ENCODE data around the gene AQP6.

The AQP6 gene

GRCh38 chr12:50016501-50017475, 44.0 kb downstream of the AQP6 start:
- no peak overlapping the region for H3K27ac ChIP-seq
- H3K4me1 ChIP-seq (ENCODE audit: low read depth, poor library complexity, severe bottlenecking) = peaks cover 52% of the 10 kb centered on the region
- no peaks in the 10 kb centered on the region for H3K27me3 ChIP-seq (ENCODE audit: insufficient read depth, low read depth)
- H3K9ac ChIP-seq = no peak overlapping the region
- H4K20me1 ChIP-seq (ENCODE audit: insufficient read depth) = peaks cover 9% of the 10 kb centered on the region
- TF ChIP-seq, protein P1, sequence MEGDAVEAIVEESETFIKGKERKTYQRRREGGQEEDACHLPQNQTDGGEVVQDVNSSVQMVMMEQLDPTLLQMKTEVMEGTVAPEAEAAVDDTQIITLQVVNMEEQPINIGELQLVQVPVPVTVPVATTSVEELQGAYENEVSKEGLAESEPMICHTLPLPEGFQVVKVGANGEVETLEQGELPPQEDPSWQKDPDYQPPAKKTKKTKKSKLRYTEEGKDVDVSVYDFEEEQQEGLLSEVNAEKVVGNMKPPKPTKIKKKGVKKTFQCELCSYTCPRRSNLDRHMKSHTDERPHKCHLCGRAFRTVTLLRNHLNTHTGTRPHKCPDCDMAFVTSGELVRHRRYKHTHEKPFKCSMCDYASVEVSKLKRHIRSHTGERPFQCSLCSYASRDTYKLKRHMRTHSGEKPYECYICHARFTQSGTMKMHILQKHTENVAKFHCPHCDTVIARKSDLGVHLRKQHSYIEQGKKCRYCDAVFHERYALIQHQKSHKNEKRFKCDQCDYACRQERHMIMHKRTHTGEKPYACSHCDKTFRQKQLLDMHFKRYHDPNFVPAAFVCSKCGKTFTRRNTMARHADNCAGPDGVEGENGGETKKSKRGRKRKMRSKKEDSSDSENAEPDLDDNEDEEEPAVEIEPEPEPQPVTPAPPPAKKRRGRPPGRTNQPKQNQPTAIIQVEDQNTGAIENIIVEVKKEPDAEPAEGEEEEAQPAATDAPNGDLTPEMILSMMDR (conservative IDR thresholded peaks at IDR 0.05; ENCODE audit: low read depth, low read length) = no peak
- no peak overlapping the region for H3K4me3 ChIP-seq (IDR thresholded peaks at IDR 0.05; ENCODE audit: insufficient read depth, low read depth, low read length)
- H2AFZ ChIP-seq (ENCODE audit: low read depth) = no peak overlapping the region
- peaks cover 89% of the 10 kb centered on the region for H3K79me2 ChIP-seq (ENCODE audit: insufficient read depth, low read depth)
- no peak overlapping the region for H3K4me2 ChIP-seq
- peaks cover 16% of the 10 kb centered on the region; the same call in 1 of the 2 replicates for H3K36me3 ChIP-seq (ENCODE audit: insufficient read depth)

GRCh38 chr12:50017641-50018040, 44.9 kb downstream of the AQP6 start:
- H3K4me2 ChIP-seq = no peak overlapping the region
- no peak overlapping the region for H3K4me3 ChIP-seq (IDR thresholded peaks at IDR 0.05; ENCODE audit: insufficient read depth, low read depth, low read length)
- H3K4me1 ChIP-seq (ENCODE audit: low read depth, poor library complexity, severe bottlenecking) = peaks cover 56% of the 10 kb centered on the region
- no peaks in the 10 kb centered on the region for H3K27me3 ChIP-seq (ENCODE audit: insufficient read depth, low read depth)
- H3K9ac ChIP-seq = no peak overlapping the region
- no peak overlapping the region for H3K27ac ChIP-seq
- H3K36me3 ChIP-seq (ENCODE audit: insufficient read depth) = peaks cover 16% of the 10 kb centered on the region; the same call in 1 of the 2 replicates
- TF ChIP-seq, protein P1 (conservative IDR thresholded peaks at IDR 0.05; ENCODE audit: low read depth, low read length) = no peak
- H4K20me1 ChIP-seq (ENCODE audit: insufficient read depth) = peaks cover 9% of the 10 kb centered on the region
- H2AFZ ChIP-seq (ENCODE audit: low read depth) = no peak overlapping the region
- peaks cover 94% of the 10 kb centered on the region for H3K79me2 ChIP-seq (ENCODE audit: insufficient read depth, low read depth)

- no peak overlapping the region for H3K9ac ChIP-seq
- no peak overlapping the region for H3K4me2 ChIP-seq
- no peak overlapping the region for H3K4me3 ChIP-seq (IDR thresholded peaks at IDR 0.05; ENCODE audit: insufficient read depth, low read depth, low read length)
- no peak overlapping the region for H2AFZ ChIP-seq (ENCODE audit: low read depth)
- H3K36me3 ChIP-seq (ENCODE audit: insufficient read depth) = peaks cover 18% of the 10 kb centered on the region; the same call in 1 of the 2 replicates
- H3K4me1 ChIP-seq (ENCODE audit: low read depth, poor library complexity, severe bottlenecking) = peaks cover 59% of the 10 kb centered on the region
- H3K79me2 ChIP-seq (ENCODE audit: insufficient read depth, low read depth) = peaks cover 95% of the 10 kb centered on the region
- H3K27me3 ChIP-seq (ENCODE audit: insufficient read depth, low read depth) = no peaks in the 10 kb centered on the region
- peaks cover 9% of the 10 kb centered on the region for H4K20me1 ChIP-seq (ENCODE audit: insufficient read depth)
- no peak overlapping the region for H3K27ac ChIP-seq
- TF ChIP-seq, protein P1 (conservative IDR thresholded peaks at IDR 0.05; ENCODE audit: low read depth, low read length) = no peak
These were observed 45.4 kb downstream of the AQP6 start for GRCh38 chr12:50018154-50018553.

DNA sequence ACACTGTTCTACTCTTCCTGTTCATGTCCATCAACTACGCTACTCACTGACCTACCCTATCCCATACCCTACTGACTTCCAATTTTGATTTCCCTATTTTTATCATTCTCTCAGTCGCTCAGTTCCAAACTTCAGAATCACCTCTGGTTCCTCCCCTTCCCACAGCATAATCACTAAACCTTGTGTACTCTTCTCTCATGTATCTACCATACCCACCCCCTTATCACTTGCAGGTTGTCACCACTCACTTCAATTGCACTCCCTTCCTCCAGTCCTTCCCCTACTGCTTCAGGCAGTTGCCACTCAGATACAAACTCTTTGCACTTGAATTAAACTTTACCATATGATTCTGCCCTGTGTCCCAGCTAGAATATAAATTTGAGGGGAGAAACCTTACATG, 46.2 kb downstream of the AQP6 start:
- Histone ChIP-seq H3K36me3 (ENCODE audit: insufficient read depth) (peaks cover 22% of the 10 kb centered on the region; the same call in 1 of the 2 replicates), H3K27me3 (ENCODE audit: insufficient read depth, low read depth) (no peaks in the 10 kb centered on the region), H2AFZ (ENCODE audit: low read depth) (no peak overlapping the region), H3K4me2 (no peak overlapping the region), H3K79me2 (ENCODE audit: insufficient read depth, low read depth) (peaks cover 95% of the 10 kb centered on the region), H3K9ac (no peak overlapping the region), H3K27ac (no peak overlapping the region), H3K4me1 (ENCODE audit: low read depth, poor library complexity, severe bottlenecking) (peaks cover 59% of the 10 kb centered on the region), H3K4me3 (IDR thresholded peaks at IDR 0.05; ENCODE audit: insufficient read depth, low read depth, low read length) (no peak overlapping the region), H4K20me1 (ENCODE audit: insufficient read depth) (peaks cover 6% of the 10 kb centered on the region)
- TF ChIP-seq, protein P1 (conservative IDR thresholded peaks at IDR 0.05; ENCODE audit: low read depth, low read length) = no peak
